Measurements from ENCODE around the gene YPEL3.

Gene YPEL3

GRCh38 chr16:30046178-30046577 lies 49.8 kb downstream of the YPEL3 start:
- no peak for DNase-seq (ENCODE audit: low spot score)
